GM23248 (cell line): ENCODE data around the gene CNOT1. TPM values are rescaled to one million over a fixed set of nuclear protein-coding genes. Genes with fewer than 3 reads are reported as not detected.

ENCODE experiments used
- DNase-seq: peaks from one replicate; pipeline ENCODE4 v3.0.0-alpha.2; 2015
- H2AFZ ChIP-seq: fragments of 200-600 bp; sonication (generic); 2 replicates; pipeline ENCODE4 v1.6.1; 2016; ENCODE audit warnings: antibody characterized with exemption
- H3F3A ChIP-seq: fragments of 200-600 bp; sonication (generic); 2 replicates; pipeline ENCODE4 v1.6.1; 2016; ENCODE audit warnings: mild to moderate bottlenecking, antibody characterized with exemption, mixed run types; ENCODE audit not compliant: insufficient read depth
- H3K27ac ChIP-seq: fragments of 200-600 bp; sonication (generic); 2 replicates; pipeline ENCODE4 v1.5.1; 2016; ENCODE audit warnings: mild to moderate bottlenecking
- H3K27me3 ChIP-seq: fragments of 200-600 bp; sonication (generic); replicated peaks from 2 replicates; pipeline ENCODE4 v1.6.1; 2016; ENCODE audit warnings: mild to moderate bottlenecking; ENCODE audit not compliant: insufficient read depth
- H3K36me3 ChIP-seq: fragments of 200-600 bp; sonication (generic); 2 replicates; pipeline ENCODE4 v1.6.1; 2016; ENCODE audit warnings: low read depth, mild to moderate bottlenecking
- H3K4me1 ChIP-seq: fragments of 200-600 bp; sonication (generic); 2 replicates; pipeline ENCODE4 v1.6.1; 2016; ENCODE audit warnings: mild to moderate bottlenecking; ENCODE audit not compliant: insufficient read depth
- H3K4me2 ChIP-seq: fragments of 200-600 bp; sonication (generic); one replicate; pipeline ENCODE4 v1.6.1; 2016; ENCODE audit warnings: mild to moderate bottlenecking; ENCODE audit not compliant: unreplicated experiment
- H3K4me3 ChIP-seq: fragments of 200-600 bp; sonication (generic); 2 replicates; pipeline ENCODE4 v1.5.1; 2016; ENCODE audit warnings: mild to moderate bottlenecking
- H3K79me2 ChIP-seq: fragments of 200-600 bp; sonication (generic); 2 replicates; pipeline ENCODE4 v1.6.1; 2016; ENCODE audit warnings: mild to moderate bottlenecking; ENCODE audit not compliant: insufficient read depth
- H3K9ac ChIP-seq: fragments of 200-600 bp; sonication (generic); 2 replicates; pipeline ENCODE4 v1.6.1; 2016; ENCODE audit warnings: mild to moderate bottlenecking
- H3K9me2 ChIP-seq: fragments of 200-600 bp; sonication (generic); 2 replicates; pipeline ENCODE4 v1.6.1; 2016; ENCODE audit warnings: mixed run types, mild to moderate bottlenecking, moderate library complexity; ENCODE audit not compliant: insufficient read depth
- H3K9me3 ChIP-seq: fragments of 200-600 bp; sonication (generic); one replicate; pipeline ENCODE4 v1.6.1; 2017; ENCODE audit warnings: low read depth
- H4K20me1 ChIP-seq: fragments of 200-600 bp; sonication (generic); 2 replicates; pipeline ENCODE4 v1.6.0; 2016; ENCODE audit not compliant: insufficient read depth
- EZH2 ChIP-seq: fragments of 200-600 bp; sonication (generic); IDR thresholded peaks from 2 replicates; pipeline ENCODE4 v1.6.1; 2018; ENCODE audit warnings: antibody characterized with exemption, mild to moderate bottlenecking; ENCODE audit not compliant: insufficient read depth, poor library complexity, severe bottlenecking
- EZH2phosphoT487 ChIP-seq: fragments of 200-600 bp; sonication (generic); IDR thresholded peaks from 2 replicates; pipeline ENCODE4 v1.6.1; 2018; ENCODE audit warnings: antibody characterized with exemption, moderate library complexity, mild to moderate bottlenecking, low read depth; ENCODE audit not compliant: insufficient read depth
- WGBS, 2 experiments: methylation state at CpG; one replicate each; pipeline ENCODE4 v1.1.6; 2015 to 2017; ENCODE audit warnings: low lambda C conversion rate in 2 of 2, low coverage in 1 of 2; ENCODE audit errors: missing lambda C conversion rate in 2 of 2; 5-methylcytosine and 5-hydroxymethylcytosine counted together
- in situ Hi-C: fragments of 300-500 bp; cut with MboI; formaldehyde crosslinking; loops from 2 replicates; pipeline ENCODE4 v1.15.0; 2020
- polyA plus RNA-seq: library from polyadenylated mRNA; unstranded; fragments of >200 nt; fragmentation: Nextera tagmentation; extraction: Ambion mirVana; gene quantifications from 2 replicates; pipeline ENCODE4 v1.2.1, GENCODE V29; 2016
- total RNA-seq: library from RNA; depleted of rRNA; stranded (reverse); fragments of >200 nt; shearing (Covaris generic); gene quantifications from 2 replicates; pipeline ENCODE4 v1.2.3, GENCODE V29; 2014; rRNA removed

Gene CNOT1
- total RNA-seq (82.8 and 93.1 TPM in 2 replicates), polyA plus RNA-seq (35.5 and 35.6 TPM in 2 replicates)

GRCh38 chr16:58629733-58630640 is at the start of gene CNOT1:
Gene CNOT1, minus strand, starts transcription at chr16:58629826. Its CDS starts 30,489 bp downstream, at chr16:58599337.
- peaks cover 7% of the 10 kb centered on the region for H3F3A ChIP-seq
- no peaks in the 10 kb centered on the region for H3K9me3 ChIP-seq
- in situ Hi-C loops, result loop anchor here (10.0 kb wide), 1 partner anchor 105 kb away; no protein-coding TSS in a partner anchor
- 1% methylated on average over 61 of the region's 61 CpGs for WGBS, 2 experiments
- H3K9ac ChIP-seq, result peak within 1 kb of the TSS; percentile 94
- H3K4me2 ChIP-seq, result peak within 1 kb of the TSS; percentile 92
- no peak for TF ChIP-seq EZH2phosphoT487
- TF ChIP-seq EZH2, result no peak
- no peaks in the 10 kb centered on the region for H3K27me3 ChIP-seq
- no peaks in the 10 kb centered on the region for H3K9me2 ChIP-seq
- peaks cover 23% of the 10 kb centered on the region for H4K20me1 ChIP-seq
- peaks cover 17% of the 10 kb centered on the region for H3K4me1 ChIP-seq
- H3K4me3 ChIP-seq, result peak within 1 kb of the TSS; percentile 85
- no peaks in the 10 kb centered on the region for H3K36me3 ChIP-seq
- peak within 1 kb of the TSS; percentile 98 for H3K27ac ChIP-seq
- H3K79me2 ChIP-seq, result peaks cover 46% of the 10 kb centered on the region
- peak; percentile 99 for DNase-seq
- peak within 1 kb of the TSS; percentile 99 for H2AFZ ChIP-seq

GRCh38 chr16:58678716-58679115 is 49.1 kb upstream of the CNOT1 start:
- no peaks in the 10 kb centered on the region for H3K27me3 ChIP-seq
- H3K9me3 ChIP-seq, result no peaks in the 10 kb centered on the region
- peaks cover 6% of the 10 kb centered on the region; the same call in 1 of the 2 replicates for H3K4me1 ChIP-seq
- 44 to 45% methylated on average over 3 of the region's 3 CpGs for WGBS, 2 experiments
- H3K27ac ChIP-seq, result no peak overlapping the region
- in situ Hi-C loops, result no loop called here
- H2AFZ ChIP-seq, result no peak overlapping the region
- no peak overlapping the region for H3K9ac ChIP-seq
- no peaks in the 10 kb centered on the region for H3K9me2 ChIP-seq
- H3K79me2 ChIP-seq, result peaks cover 17% of the 10 kb centered on the region
- TF ChIP-seq EZH2 (no peak), EZH2phosphoT487 (no peak)
- H3K4me2 ChIP-seq, result no peak overlapping the region
- no peaks in the 10 kb centered on the region for H3K36me3 ChIP-seq
- peak; percentile 72 for DNase-seq
- H4K20me1 ChIP-seq, result no peaks in the 10 kb centered on the region
- no peaks in the 10 kb centered on the region for H3F3A ChIP-seq
- no peak overlapping the region for H3K4me3 ChIP-seq

- no peaks in the 10 kb centered on the region for H3K27me3 ChIP-seq
- H3K9me2 ChIP-seq, result no peaks in the 10 kb centered on the region
- H3K9me3 ChIP-seq, result no peaks in the 10 kb centered on the region
- no peaks in the 10 kb centered on the region for H3F3A ChIP-seq
- peaks cover 2% of the 10 kb centered on the region; the same call in 1 of the 2 replicates for H3K4me1 ChIP-seq
- 96 to 100% methylated on average over 4 of the region's 4 CpGs for WGBS, 2 experiments
- H3K79me2 ChIP-seq, result peaks cover 13% of the 10 kb centered on the region
- no peaks in the 10 kb centered on the region for H4K20me1 ChIP-seq
- H3K36me3 ChIP-seq, result no peaks in the 10 kb centered on the region
- no peak overlapping the region for H3K4me2 ChIP-seq
- H3K4me3 ChIP-seq, result no peak overlapping the region
- TF ChIP-seq EZH2, result no peak
- TF ChIP-seq EZH2phosphoT487, result no peak
- H3K9ac ChIP-seq, result no peak overlapping the region
- no peak overlapping the region for H2AFZ ChIP-seq
- H3K27ac ChIP-seq, result no peak overlapping the region
- in situ Hi-C loops, result no loop called here
- DNase-seq, result no peak
Observed at GRCh38 chr16:58678269-58678668, 48.6 kb upstream of the CNOT1 start.

- no peak for DNase-seq
- Histone ChIP-seq H3K9me2 (no peaks in the 10 kb centered on the region), H3K79me2 (no peaks in the 10 kb centered on the region), H2AFZ (no peak overlapping the region), H3K9ac (no peak overlapping the region), H4K20me1 (no peaks in the 10 kb centered on the region), H3K9me3 (no peaks in the 10 kb centered on the region), H3F3A (no peaks in the 10 kb centered on the region), H3K27ac (no peak overlapping the region), H3K4me3 (no peak overlapping the region), H3K4me1 (no peaks in the 10 kb centered on the region), H3K36me3 (no peaks in the 10 kb centered on the region), H3K27me3 (no peaks in the 10 kb centered on the region), H3K4me2 (no peak overlapping the region)
- in situ Hi-C loops, result loop anchor here (25.0 kb wide), 1 partner anchor 334 kb away; no protein-coding TSS in a partner anchor
- no peak for TF ChIP-seq EZH2
- no peak for TF ChIP-seq EZH2phosphoT487
- 86 to 93% methylated on average over 11 to 18 of the region's 18 CpGs for WGBS, 2 experiments
Observed at GRCh38 chr16:58670946-58671583, 41.4 kb upstream of the CNOT1 start.
